Endodermal cell (in vitro differentiated cells): ENCODE results near the gene SNX14. TPM values are rescaled to one million over a fixed set of nuclear protein-coding genes. Genes with fewer than 3 reads are reported as not detected.

Experiments used
- DNase-seq: peaks from one replicate; pipeline ENCODE4 v3.0.0-alpha.2; 2017
- H3K27ac ChIP-seq: 2 replicates; pipeline ENCODE4 v1.5.1; 2013; ENCODE audit warnings: mild to moderate bottlenecking, low read depth, low read length, moderate library complexity
- H3K27me3 ChIP-seq: 2 replicates; pipeline ENCODE4 v1.6.1; 2013; ENCODE audit warnings: mild to moderate bottlenecking, low read length, moderate library complexity; ENCODE audit not compliant: insufficient read depth, control insufficient read depth, poor library complexity, severe bottlenecking
- H3K36me3 ChIP-seq: 2 replicates; pipeline ENCODE4 v1.7.0; 2013; ENCODE audit warnings: mild to moderate bottlenecking, low read length, moderate library complexity; ENCODE audit not compliant: control insufficient read depth, insufficient read depth
- H3K4me1 ChIP-seq: one replicate; pipeline ENCODE4 v1.7.0; 2013; ENCODE audit warnings: low read length; ENCODE audit not compliant: control insufficient read depth, insufficient read depth
- H3K4me3 ChIP-seq: 2 replicates; pipeline ENCODE4 v1.5.1; 2013; ENCODE audit warnings: mild to moderate bottlenecking, low read length, moderate library complexity
- H3K9ac ChIP-seq: 2 replicates; pipeline ENCODE4 v1.6.1; 2013; ENCODE audit warnings: mild to moderate bottlenecking, low read length, moderate library complexity; ENCODE audit not compliant: poor library complexity, severe bottlenecking; ENCODE audit errors: extremely low read depth
- H3K9me3 ChIP-seq: 2 replicates; pipeline ENCODE4 v1.6.1; 2013; ENCODE audit warnings: mild to moderate bottlenecking, low read length, moderate library complexity; ENCODE audit not compliant: control insufficient read depth
- H3K27ac Mint-ChIP-seq: 2 replicates; pipeline ENCODE4 v1.8.0; 2020; ENCODE audit warnings: mixed read lengths
- H3K27me3 Mint-ChIP-seq: 2 replicates; pipeline ENCODE4 v1.8.0; 2021; ENCODE audit warnings: mild to moderate bottlenecking, mixed read lengths; ENCODE audit not compliant: insufficient read depth
- H3K36me3 Mint-ChIP-seq: 2 replicates; pipeline ENCODE4 v1.8.0; 2020; ENCODE audit warnings: low read depth, mixed read lengths
- H3K4me1 Mint-ChIP-seq: 2 replicates; pipeline ENCODE4 v1.8.0; 2020; ENCODE audit warnings: mixed read lengths
- H3K4me3 Mint-ChIP-seq: 2 replicates; pipeline ENCODE4 v1.8.0; 2020; ENCODE audit warnings: mild to moderate bottlenecking, moderate library complexity, mixed read lengths
- H3K9me3 Mint-ChIP-seq: 2 replicates; pipeline ENCODE4 v1.8.0; 2020; ENCODE audit warnings: mild to moderate bottlenecking, mixed read lengths
- WGBS, 2 experiments: methylation state at CpG; one replicate each; pipeline versions ENCODE4 v1.1.5 to v1.1.7; 2013; ENCODE audit warnings: missing lambda C conversion rate in 2 of 2, mixed read lengths in 1 of 2; ENCODE audit not compliant: insufficient coverage in 1 of 2, insufficient read length in 1 of 2; 5-methylcytosine and 5-hydroxymethylcytosine counted together
- total RNA-seq, 2 donors: library from RNA; stranded (reverse); fragmentation: NEBNext Ultra II Directional in 1 of 2; extraction: Animal tissue kit (Norgen Biotek cat#: 25700) in 1 of 2; gene quantifications; 2 replicates in 1 of 2; 3 replicates in 1 of 2; pipeline ENCODE4 v1.2.1, GENCODE V29; 2021
- TF ChIP-seq, protein P1 (sequence below): fragments of 200-600 bp; sonication (generic); conservative IDR thresholded peaks from 2 replicates; pipeline ENCODE4 v1.5.0; 2021; ENCODE audit warnings: antibody characterized with exemption, mild to moderate bottlenecking

Gene SNX14
- total RNA-seq, 2 donors from 2014 or later, result 61.3 to 69.6 TPM

GRCh38 chr6:85464260-85464644 lies 129.4 kb downstream of the SNX14 start:
- TF ChIP-seq, protein P1, sequence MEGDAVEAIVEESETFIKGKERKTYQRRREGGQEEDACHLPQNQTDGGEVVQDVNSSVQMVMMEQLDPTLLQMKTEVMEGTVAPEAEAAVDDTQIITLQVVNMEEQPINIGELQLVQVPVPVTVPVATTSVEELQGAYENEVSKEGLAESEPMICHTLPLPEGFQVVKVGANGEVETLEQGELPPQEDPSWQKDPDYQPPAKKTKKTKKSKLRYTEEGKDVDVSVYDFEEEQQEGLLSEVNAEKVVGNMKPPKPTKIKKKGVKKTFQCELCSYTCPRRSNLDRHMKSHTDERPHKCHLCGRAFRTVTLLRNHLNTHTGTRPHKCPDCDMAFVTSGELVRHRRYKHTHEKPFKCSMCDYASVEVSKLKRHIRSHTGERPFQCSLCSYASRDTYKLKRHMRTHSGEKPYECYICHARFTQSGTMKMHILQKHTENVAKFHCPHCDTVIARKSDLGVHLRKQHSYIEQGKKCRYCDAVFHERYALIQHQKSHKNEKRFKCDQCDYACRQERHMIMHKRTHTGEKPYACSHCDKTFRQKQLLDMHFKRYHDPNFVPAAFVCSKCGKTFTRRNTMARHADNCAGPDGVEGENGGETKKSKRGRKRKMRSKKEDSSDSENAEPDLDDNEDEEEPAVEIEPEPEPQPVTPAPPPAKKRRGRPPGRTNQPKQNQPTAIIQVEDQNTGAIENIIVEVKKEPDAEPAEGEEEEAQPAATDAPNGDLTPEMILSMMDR, result no peak
- H3K27me3 ChIP-seq, result no peaks in the 10 kb centered on the region
- no peaks in the 10 kb centered on the region for H3K36me3 ChIP-seq
- Mint-ChIP-seq H3K4me3 (no peak overlapping the region), H3K27me3 (no peaks in the 10 kb centered on the region), H3K4me1 (peaks cover 5% of the 10 kb centered on the region), H3K9me3 (no peaks in the 10 kb centered on the region), H3K36me3 (no peaks in the 10 kb centered on the region), H3K27ac (no peak overlapping the region)
- no peak overlapping the region for H3K9ac ChIP-seq
- no peak overlapping the region for H3K27ac ChIP-seq
- DNase-seq, result peak; percentile 29
- no peaks in the 10 kb centered on the region for H3K9me3 ChIP-seq
- no peaks in the 10 kb centered on the region for H3K4me1 ChIP-seq
- WGBS, 2 experiments, result 80 to 81% methylated on average over 1 to 4 of the region's 4 CpGs
- H3K4me3 ChIP-seq, result no peak overlapping the region

DNA sequence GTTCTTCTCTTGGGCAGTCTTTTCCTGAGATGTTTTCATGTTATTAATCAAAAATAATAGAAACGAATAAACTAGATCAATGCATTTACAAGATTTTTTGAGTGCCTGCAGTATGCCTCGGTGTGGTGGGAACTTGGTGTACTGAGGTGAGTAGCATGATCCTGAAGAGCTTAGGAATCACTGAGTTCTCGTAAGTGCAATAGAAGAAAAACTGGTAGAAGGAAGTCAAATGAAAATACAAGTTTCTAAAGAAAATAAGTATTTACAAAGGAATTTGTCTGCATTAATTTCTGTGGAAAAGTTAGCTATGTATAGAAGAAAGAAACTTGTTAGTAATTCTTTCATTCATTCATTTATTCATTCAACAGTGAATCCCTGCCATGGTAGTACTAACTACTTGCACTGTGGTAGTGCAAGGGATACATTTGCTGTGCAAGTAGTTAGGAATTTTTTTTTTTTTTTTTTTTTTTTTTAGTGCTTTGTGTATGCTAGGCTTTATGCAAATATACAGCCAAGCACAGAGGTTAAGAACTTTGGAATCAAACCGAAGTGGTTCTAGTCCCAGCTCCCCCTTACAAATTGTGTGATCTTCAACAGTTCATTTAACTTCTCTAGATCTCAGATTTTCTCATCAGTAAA lies 129.9 kb downstream of the SNX14 start:
- no peaks in the 10 kb centered on the region for H3K4me1 ChIP-seq
- Mint-ChIP-seq H3K4me3 (no peak overlapping the region), H3K27ac (no peak overlapping the region), H3K4me1 (peaks cover 5% of the 10 kb centered on the region), H3K27me3 (no peaks in the 10 kb centered on the region), H3K9me3 (no peaks in the 10 kb centered on the region), H3K36me3 (no peaks in the 10 kb centered on the region)
- H3K9me3 ChIP-seq, result no peaks in the 10 kb centered on the region
- no peak overlapping the region for H3K9ac ChIP-seq
- TF ChIP-seq, protein P1, result no peak
- no peaks in the 10 kb centered on the region for H3K36me3 ChIP-seq
- no peak overlapping the region for H3K27ac ChIP-seq
- DNase-seq, result peak; percentile 12
- H3K27me3 ChIP-seq, result no peaks in the 10 kb centered on the region
- WGBS, 2 experiments, result 83 to 90% methylated on average over 4 of the region's 4 CpGs
- H3K4me3 ChIP-seq, result no peak overlapping the region

- Mint-ChIP-seq H3K4me1 (peaks cover 13% of the 10 kb centered on the region), H3K27me3 (no peaks in the 10 kb centered on the region), H3K27ac (no peak overlapping the region), H3K36me3 (no peaks in the 10 kb centered on the region), H3K4me3 (no peak overlapping the region), H3K9me3 (no peaks in the 10 kb centered on the region)
- TF ChIP-seq, protein P1, result no peak
- H3K27ac ChIP-seq, result no peak overlapping the region
- H3K27me3 ChIP-seq, result no peaks in the 10 kb centered on the region
- WGBS, 2 experiments, result 95% methylated on average over 2 of the region's 2 CpGs
- DNase-seq, result no peak
- H3K4me1 ChIP-seq, result no peaks in the 10 kb centered on the region
- H3K9me3 ChIP-seq, result no peaks in the 10 kb centered on the region
- no peak overlapping the region for H3K4me3 ChIP-seq
- H3K9ac ChIP-seq, result no peak overlapping the region
- H3K36me3 ChIP-seq, result no peaks in the 10 kb centered on the region
Observed at GRCh38 chr6:85462673-85463072, 131.0 kb downstream of the SNX14 start.
